Tibial nerve (tissue), 4 donors: ENCODE results near the gene TRAF7. TPM values are rescaled to one million over a fixed set of nuclear protein-coding genes. Genes with fewer than 3 reads are reported as not detected.

Experiments used
- DNase-seq, 2 donors: peaks; one replicate each; pipeline ENCODE4 v3.0.0-alpha.2; 2019; ENCODE audit warnings: low spot score in 2 of 2
- H3K27ac ChIP-seq, 4 donors: fragments of 200-600 bp; sonication (generic) in 3 of 4; one replicate each; pipeline ENCODE4 v1.5.1; 2017 to 2019; ENCODE audit warnings: mild to moderate bottlenecking in 1 of 4
- H3K27me3 ChIP-seq, 2 donors: fragments of 200-600 bp; sonication (generic) in 1 of 2; one replicate each; pipeline versions ENCODE4 v1.5.1 to v1.6.0; 2017 to 2019
- H3K36me3 ChIP-seq, 3 donors: fragments of 200-600 bp; sonication (generic); one replicate each; pipeline ENCODE4 v1.5.1; 2018 to 2019
- H3K4me1 ChIP-seq, 4 donors: fragments of 200-600 bp; sonication (generic) in 3 of 4; one replicate each; pipeline ENCODE4 v1.5.1; 2017 to 2019
- H3K4me3 ChIP-seq, 4 donors: fragments of 200-600 bp; sonication (generic) in 3 of 4; one replicate each; pipeline ENCODE4 v1.5.1; 2017 to 2019; ENCODE audit warnings: mild to moderate bottlenecking in 1 of 4, moderate library complexity in 1 of 4
- H3K9me3 ChIP-seq, 4 donors: fragments of 200-600 bp; sonication (generic) in 3 of 4; one replicate each; pipeline ENCODE4 v1.5.1; 2017 to 2019
- EP300 ChIP-seq, 2 donors: sonication (generic); formaldehyde crosslinking; IDR thresholded peaks; one replicate each; pipeline ENCODE4 v1.6.1; 2017; ENCODE audit warnings: antibody characterized with exemption in 2 of 2, mild to moderate bottlenecking in 1 of 2
- POLR2A ChIP-seq, 2 donors: fragments of 450-650 bp; IDR thresholded peaks; one replicate each; pipeline ENCODE4 v1.6.1; 2017; ENCODE audit warnings: antibody characterized with exemption in 2 of 2, mild to moderate bottlenecking in 2 of 2, moderate library complexity in 2 of 2
- WGBS, 2 donors: methylation state at CpG; one replicate each; pipeline ENCODE4 v1.1.5; 2018; 5-methylcytosine and 5-hydroxymethylcytosine counted together
- small RNA-seq: library from RNA; depleted of rRNA; stranded (forward); fragments of <200 nt; gene quantifications from one replicate; pipeline ENCODE3, GENCODE V24; 2016
- total RNA-seq, 4 donors: library from RNA; depleted of rRNA; stranded (reverse); fragments of >200 nt; gene quantifications; one replicate each; pipeline ENCODE4 v1.1.0, GENCODE V29; 2016
- TF ChIP-seq, protein P1 (sequence below), 5 experiments: fragments of 200-600 bp in 3 of 5; fragments of 450-650 bp in 2 of 5; sonication (generic) in 3 of 5; IDR thresholded peaks; one replicate each; pipeline ENCODE4 v1.5.1; 2016 to 2019; ENCODE audit warnings: antibody characterized with exemption in 5 of 5, mild to moderate bottlenecking in 3 of 5, moderate library complexity in 2 of 5

Gene TRAF7
- total RNA-seq, 4 donors from 2014 or later, result 29.1 to 53.7 (median 38.4) TPM

DNA sequence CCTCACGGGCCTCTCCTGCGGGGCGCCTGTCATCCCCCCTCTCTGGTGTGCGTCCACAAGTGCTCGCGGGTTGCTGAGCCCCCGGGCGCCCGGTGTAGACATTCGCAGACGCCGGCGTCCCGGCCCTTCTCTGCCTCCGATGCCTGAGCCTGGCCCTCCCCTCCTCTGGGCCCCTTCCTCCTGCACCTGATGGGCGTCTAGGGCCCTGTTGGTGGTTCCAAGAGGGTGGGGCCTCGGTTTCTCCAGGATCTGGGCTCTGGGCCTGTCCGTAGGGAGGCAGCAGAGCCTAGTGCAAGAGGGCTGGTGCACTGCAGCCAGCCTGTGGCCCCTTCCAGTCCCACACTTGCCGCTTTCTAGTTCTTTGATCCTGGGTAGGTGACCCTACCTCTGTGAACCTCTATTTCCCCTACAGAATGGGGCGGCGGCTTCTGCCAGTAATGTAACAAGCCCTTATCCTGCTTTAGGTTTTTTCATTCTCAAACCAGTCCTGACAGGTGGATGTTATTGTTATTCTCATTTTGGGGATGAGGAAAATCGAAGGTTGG is 68.4 kb downstream of the TRAF7 start:
- Histone ChIP-seq H3K4me1 (peaks cover 0 to 34% (median 12%) of the 10 kb centered on the region in 4 donors), H3K27me3 (no peaks in the 10 kb centered on the region), H3K4me3 (peak overlapping the region; percentile 73 to 98 (median 90)), H3K27ac (peak overlapping the region; percentile 77 to 94 (median 88)), H3K36me3 (peaks cover 0 to 25% (median 7%) of the 10 kb centered on the region in 3 donors), H3K9me3 (no peaks in the 10 kb centered on the region)
- no peak for DNase-seq
- TF ChIP-seq POLR2A (IDR thresholded peaks at IDR 0.05) (no peak), EP300 (IDR thresholded peaks at IDR 0.05) (no peak)
- TF ChIP-seq, protein P1, sequence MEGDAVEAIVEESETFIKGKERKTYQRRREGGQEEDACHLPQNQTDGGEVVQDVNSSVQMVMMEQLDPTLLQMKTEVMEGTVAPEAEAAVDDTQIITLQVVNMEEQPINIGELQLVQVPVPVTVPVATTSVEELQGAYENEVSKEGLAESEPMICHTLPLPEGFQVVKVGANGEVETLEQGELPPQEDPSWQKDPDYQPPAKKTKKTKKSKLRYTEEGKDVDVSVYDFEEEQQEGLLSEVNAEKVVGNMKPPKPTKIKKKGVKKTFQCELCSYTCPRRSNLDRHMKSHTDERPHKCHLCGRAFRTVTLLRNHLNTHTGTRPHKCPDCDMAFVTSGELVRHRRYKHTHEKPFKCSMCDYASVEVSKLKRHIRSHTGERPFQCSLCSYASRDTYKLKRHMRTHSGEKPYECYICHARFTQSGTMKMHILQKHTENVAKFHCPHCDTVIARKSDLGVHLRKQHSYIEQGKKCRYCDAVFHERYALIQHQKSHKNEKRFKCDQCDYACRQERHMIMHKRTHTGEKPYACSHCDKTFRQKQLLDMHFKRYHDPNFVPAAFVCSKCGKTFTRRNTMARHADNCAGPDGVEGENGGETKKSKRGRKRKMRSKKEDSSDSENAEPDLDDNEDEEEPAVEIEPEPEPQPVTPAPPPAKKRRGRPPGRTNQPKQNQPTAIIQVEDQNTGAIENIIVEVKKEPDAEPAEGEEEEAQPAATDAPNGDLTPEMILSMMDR (IDR thresholded peaks at IDR 0.05), result no peak
- 15 to 42% methylated on average over 4 to 11 of the region's 22 CpGs for WGBS, 2 donors

DNA sequence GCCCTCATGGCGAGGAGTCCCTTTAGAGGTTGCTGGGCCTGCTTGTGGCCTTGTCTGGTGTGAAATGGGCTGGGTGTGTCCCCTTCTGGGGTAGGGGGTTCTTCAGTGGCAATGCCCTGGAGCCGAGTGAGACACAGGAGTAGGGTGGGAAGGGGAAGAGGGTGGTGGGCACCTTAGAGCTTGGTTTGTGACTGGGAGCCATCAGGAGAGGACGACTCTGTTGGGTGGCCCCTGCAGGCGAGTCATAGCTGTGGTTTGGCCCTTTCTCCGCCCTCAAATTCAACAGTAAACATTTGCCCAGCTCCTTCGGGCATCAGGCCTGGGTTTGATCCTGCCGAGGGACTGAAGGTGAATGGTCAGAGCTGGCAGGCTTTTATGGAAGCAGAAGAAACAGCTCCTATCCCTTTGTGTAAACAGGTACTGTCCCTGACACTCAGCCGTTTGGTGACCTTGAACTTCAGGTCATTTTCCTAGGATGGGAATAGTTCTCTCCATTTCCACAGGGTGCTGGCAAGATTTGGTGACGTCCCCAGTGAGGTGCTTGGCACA is 70.7 kb downstream of the TRAF7 start:
- no peak overlapping the region for H3K27ac ChIP-seq
- WGBS, 2 donors, result 63 to 71% methylated on average over 9 of the region's 9 CpGs
- H3K9me3 ChIP-seq, result no peaks in the 10 kb centered on the region
- DNase-seq, result no peak
- no peaks in the 10 kb centered on the region for H3K27me3 ChIP-seq
- no peak overlapping the region for H3K4me3 ChIP-seq
- peaks cover 0 to 34% (median 12%) of the 10 kb centered on the region in 4 donors for H3K4me1 ChIP-seq
- H3K36me3 ChIP-seq, result peaks cover 0 to 48% (median 15%) of the 10 kb centered on the region in 3 donors
- no peak for TF ChIP-seq EP300 (IDR thresholded peaks at IDR 0.05)
- TF ChIP-seq, protein P1 (IDR thresholded peaks at IDR 0.05), result no peak
- no peak for TF ChIP-seq POLR2A (IDR thresholded peaks at IDR 0.05)

DNA sequence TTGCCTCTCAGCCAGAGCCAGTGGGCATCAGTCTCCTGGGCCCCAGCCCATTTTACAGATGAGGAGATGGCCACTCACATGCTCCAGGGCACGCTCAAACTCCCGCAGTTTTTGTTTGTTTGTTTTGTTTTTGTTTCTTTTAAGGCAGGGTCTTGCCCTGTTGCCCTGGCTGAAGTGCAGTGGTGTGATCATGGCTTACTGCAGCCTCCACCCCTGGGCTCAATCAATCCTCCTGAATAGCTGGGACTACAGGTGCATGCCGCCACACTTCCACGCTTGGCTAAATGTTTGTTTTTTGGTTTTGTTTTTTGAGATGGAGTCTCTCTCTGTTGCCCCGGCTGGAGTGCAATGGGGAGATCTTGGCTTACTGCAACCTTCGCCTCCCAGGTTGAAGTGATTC is 71.3 kb downstream of the TRAF7 start:
- Histone ChIP-seq H3K36me3 (peaks cover 0 to 54% (median 20%) of the 10 kb centered on the region in 3 donors), H3K27ac (no peak overlapping the region)

More for the DNA sequence above, 71.3 kb downstream of the TRAF7 start:
- H3K4me3 ChIP-seq, result no peak overlapping the region
- TF ChIP-seq EP300 (IDR thresholded peaks at IDR 0.05) (no peak), POLR2A (IDR thresholded peaks at IDR 0.05) (no peak)
- TF ChIP-seq, protein P1 (IDR thresholded peaks at IDR 0.05), result no peak
- H3K4me1 ChIP-seq, result peaks cover 0 to 34% (median 12%) of the 10 kb centered on the region in 4 donors
- H3K9me3 ChIP-seq, result no peaks in the 10 kb centered on the region
- WGBS, 2 donors, result 83 to 90% methylated on average over 6 of the region's 6 CpGs
- no peak for DNase-seq
- no peaks in the 10 kb centered on the region for H3K27me3 ChIP-seq

Small RNAs within 50 kb of the gene (small RNA-seq; reads per million reads assigned to genes)
- gene MIR3180-5 (not detected), gene MIR4516 (not detected), gene RF00019 (not detected), gene SNORD60 (not detected)

Other genes starting within 250 kb of the TRAF7 start
- not detected for gene HS3ST6, start 237.4 kb upstream of the TRAF7 start, total RNA-seq
- 10 to 100 TPM; 22.5 to 46.1 (median 30.3) TPM for gene MSRB1, start 212.6 kb upstream of the TRAF7 start, total RNA-seq
- not detected for gene RPL3L, start 201.1 kb upstream of the TRAF7 start, total RNA-seq
- 100 to 1,000 TPM in 2 of 4 donors, 10 to 100 TPM in 2; 86.9 to 136 (median 116) TPM for gene NDUFB10, start 196.2 kb upstream of the TRAF7 start, total RNA-seq
- 1,000 to 10,000 TPM; 1,591 to 3,468 (median 1,745) TPM for gene RPS2, start 191.0 kb upstream of the TRAF7 start, total RNA-seq
- gene RNF151, start 188.9 kb upstream of the TRAF7 start, total RNA-seq, result not detected
- 10 to 100 TPM; 37.6 to 70.8 (median 46.2) TPM for gene TBL3, start 183.7 kb upstream of the TRAF7 start, total RNA-seq
- 1 to 10 TPM in 1 of 4 donors, not detected in 3; 3.9 TPM for gene NOXO1, start 174.3 kb upstream of the TRAF7 start, total RNA-seq
- 10 to 100 TPM; 13.4 to 20.2 (median 18.1) TPM for gene GFER, start 171.6 kb upstream of the TRAF7 start, total RNA-seq
- 1 to 10 TPM in 1 of 4 donors, not detected in 3; 3.9 TPM for gene SYNGR3, start 165.8 kb upstream of the TRAF7 start, total RNA-seq
- 10 to 100 TPM; 37.0 to 83.1 (median 49.2) TPM for gene ZNF598, start 146.0 kb upstream of the TRAF7 start, total RNA-seq
- gene NPW, start 136.0 kb upstream of the TRAF7 start, total RNA-seq, result 1 to 10 TPM in 2 of 4 donors, not detected in 2; 3.0 to 3.1 TPM
- gene NHERF2, start 128.9 kb upstream of the TRAF7 start, total RNA-seq, result 10 to 100 TPM; 54.7 to 83.1 (median 64.9) TPM
- 10 to 100 TPM; 22.8 to 56.7 (median 28.1) TPM for gene NTHL1, start 107.9 kb upstream of the TRAF7 start, total RNA-seq
- gene TSC2, start 107.8 kb upstream of the TRAF7 start, total RNA-seq, result 100 to 1,000 TPM in 2 of 4 donors, 10 to 100 TPM in 2; 75.4 to 507 (median 111) TPM
- 100 to 1,000 TPM; 207 to 542 (median 381) TPM for gene PKD1, start 19.9 kb upstream of the TRAF7 start, total RNA-seq
- gene RAB26, start 7.2 kb upstream of the TRAF7 start, total RNA-seq, result not detected
- under 1 TPM in 3 of 4 donors, not detected in 1; 0.20 to 0.63 (median 0.30) TPM for gene CASKIN1, start 40.8 kb downstream of the TRAF7 start, total RNA-seq
- 10 to 100 TPM; 28.8 to 73.8 (median 43.8) TPM for gene MLST8, start 49.7 kb downstream of the TRAF7 start, total RNA-seq
- 100 to 1,000 TPM in 1 of 4 donors, 10 to 100 TPM in 3; 19.8 to 203 (median 24.4) TPM for gene BRICD5, start 55.1 kb downstream of the TRAF7 start, total RNA-seq
- gene PGP, start 59.1 kb downstream of the TRAF7 start, total RNA-seq, result 10 to 100 TPM; 13.1 to 27.0 (median 23.2) TPM
- 10 to 100 TPM; 30.6 to 60.6 (median 45.2) TPM for gene E4F1, start 67.8 kb downstream of the TRAF7 start, total RNA-seq
- gene DNASE1L2, start 80.7 kb downstream of the TRAF7 start, total RNA-seq, result 1 to 10 TPM in 1 of 4 donors, under 1 TPM in 3; 0.39 to 5.4 (median 0.64) TPM
- gene ECI1, start 95.8 kb downstream of the TRAF7 start, total RNA-seq, result 10 to 100 TPM; 74.3 to 94.7 (median 81.5) TPM
- 100 to 1,000 TPM; 101 to 127 (median 114) TPM for gene RNPS1, start 112.3 kb downstream of the TRAF7 start, total RNA-seq
- 10 to 100 TPM; 14.9 to 22.2 (median 15.8) TPM for gene ABCA3, start 184.9 kb downstream of the TRAF7 start, total RNA-seq